NCI-H2107 treated with DMSO at 0.1 percent for 48 hours (cell line): ENCODE results near the gene TRIM8.

Experiments
- DNase-seq: peaks from one replicate; lab custom pipeline; 2025; ENCODE audit not compliant: unreplicated experiment; lab: John Stamatoyannopoulos, UW

The TRIM8 gene

GRCh38 chr10:102615361-102615760 is 28.9 kb upstream of the TRIM8 start:
- no peak for DNase-seq

GRCh38 chr10:102616066-102616770 is 28.1 kb upstream of the TRIM8 start:
- DNase-seq: no peak

GRCh38 chr10:102617041-102617440 is 27.2 kb upstream of the TRIM8 start:
- DNase-seq: no peak

- no peak for DNase-seq
Observed at GRCh38 chr10:102617816-102618215, 26.5 kb upstream of the TRIM8 start.

GRCh38 chr10:102619281-102619981 is 24.8 kb upstream of the TRIM8 start:
- no peak for DNase-seq

GRCh38 chr10:102620138-102620590 is 24.1 kb upstream of the TRIM8 start:
- no peak for DNase-seq

GRCh38 chr10:102620591-102621442 is 23.5 kb upstream of the TRIM8 start:
- DNase-seq: no peak

- no peak for DNase-seq
Observed at GRCh38 chr10:102621443-102622325, 22.6 kb upstream of the TRIM8 start.

- no peak for DNase-seq
Observed at GRCh38 chr10:102624094-102624493, 20.2 kb upstream of the TRIM8 start.

GRCh38 chr10:102624751-102625645 is 19.3 kb upstream of the TRIM8 start:
- no peak for DNase-seq

- no peak for DNase-seq
Observed at GRCh38 chr10:102626026-102626685, 18.1 kb upstream of the TRIM8 start.

GRCh38 chr10:102627291-102627735 is 17.0 kb upstream of the TRIM8 start:
- no peak for DNase-seq

GRCh38 chr10:102627736-102628293 is 16.5 kb upstream of the TRIM8 start:
- DNase-seq: no peak

GRCh38 chr10:102628451-102628911 is 15.8 kb upstream of the TRIM8 start:
- DNase-seq: no peak

GRCh38 chr10:102629661-102630614 is 14.3 kb upstream of the TRIM8 start:
- no peak for DNase-seq

GRCh38 chr10:102630663-102631062 is 13.6 kb upstream of the TRIM8 start:
- DNase-seq: no peak
